Measurements from ENCODE around the gene EXOC5.

GRCh38 chr14:57199921-57200320, 68.8 kb downstream of the EXOC5 start:
- TF ChIP-seq CTCF (IDR thresholded peaks at IDR 0.05) (no peak), POLR2A (IDR thresholded peaks at IDR 0.05) (no peak)
